ENCODE results near the gene FASN. TPM values are rescaled to one million over a fixed set of nuclear protein-coding genes. Genes with fewer than 3 reads are reported as not detected.

FASN gene
- total and polyA plus RNA-seq, 2 donors (not counting 1 experiment from before 2014, with no cell fraction given) = 19.4 to 35.6 TPM

- POLR2A ChIA-PET = no interaction called here
Measured at GRCh38 chr17:82033359-82034085, 64.5 kb downstream of the FASN start.

More at GRCh38 chr17:82033359-82034085, 64.5 kb downstream of the FASN start:
- H3K36me3 ChIP-seq (replicated peaks in 1 of 2; ENCODE audit: control extremely low read depth in 1 of 2, control insufficient read depth in 1 of 2, extremely low read depth in 1 of 2, insufficient read depth in 2 of 2, low read length in 1 of 2) = no peaks in the 10 kb centered on the region
- peaks cover 34 to 40% of the 10 kb centered on the region in 2 donors for H3K4me1 ChIP-seq (ENCODE audit: control insufficient read depth in 2 of 2, insufficient read depth in 2 of 2, low read length in 2 of 2)
- Mint-ChIP-seq H3K4me3 (peak overlapping the region; percentile 76), H3K9me3 (ENCODE audit: insufficient read depth) (no peaks in the 10 kb centered on the region), H3K4me1 (peaks cover 28% of the 10 kb centered on the region), H3K27ac (no peak overlapping the region), H3K27me3 (no peaks in the 10 kb centered on the region)
- H3K4me2 ChIP-seq (replicated peaks; ENCODE audit: low read depth, low read length, poor library complexity, severe bottlenecking) = no peak overlapping the region
- peaks cover 0 to 12% (median 0%) of the 10 kb centered on the region in 3 donors for H3K9me3 ChIP-seq (ENCODE audit: control extremely low read depth in 1 of 3, control insufficient read depth in 2 of 3, insufficient read depth in 1 of 3, low read length in 2 of 3)
- H3K27me3 ChIP-seq (replicated peaks in 1 of 4; ENCODE audit: control extremely low read depth in 1 of 4, control insufficient read depth in 3 of 4, insufficient read depth in 4 of 4, low read length in 3 of 4) = peaks cover 0 to 32% (median 3%) of the 10 kb centered on the region in 4 experiments
- TF ChIP-seq EZH2 (IDR thresholded peaks at IDR 0.05; ENCODE audit: borderline replicate concordance, insufficient read depth, low read depth, low read length, poor library complexity, severe bottlenecking) (no peak), CTCF (IDR thresholded peaks at IDR 0.05) (no peak)
- WGBS (ENCODE audit: insufficient coverage) = 97% methylated on average over 29 of the region's 38 CpGs
- CTCF ChIA-PET = interaction anchor here (1.5 kb wide), 1 partner anchor 74 kb away, joined by 4 read pairs; no protein-coding TSS in a partner anchor
- H3K4me3 ChIP-seq (ENCODE audit: control extremely low read depth in 1 of 5, extremely low read depth in 1 of 5, insufficient read depth in 1 of 5, low read depth in 2 of 5, low read length in 4 of 5) = no peak overlapping the region
- ATAC-seq (ENCODE audit: low read depth) = no peak
- DNase-seq = no peak
- H2AFZ ChIP-seq (ENCODE audit: insufficient read depth, low read depth, low read length, poor library complexity, severe bottlenecking) = no peak overlapping the region
- intact Hi-C loops (cut with micrococcal nuclease) = loop anchor here (10.0 kb wide), 1 partner anchor 521 kb away; no protein-coding TSS in a partner anchor
- peaks cover 44% of the 10 kb centered on the region for H4K20me1 ChIP-seq (ENCODE audit: control insufficient read depth, insufficient read depth, low read length, poor library complexity, severe bottlenecking)
- no peak overlapping the region for H3K27ac ChIP-seq (ENCODE audit: low read length in 2 of 2)
- H3K79me2 ChIP-seq (ENCODE audit: control insufficient read depth, insufficient read depth, low read length) = peaks cover 14% of the 10 kb centered on the region
- no peak overlapping the region for H3K9ac ChIP-seq (ENCODE audit: low read length)

Measured in B cell (primary cell).